Kidney (tissue), 14 donors: ENCODE measurements around the gene PAFAH1B1. TPM values are rescaled to one million over a fixed set of nuclear protein-coding genes. Genes with fewer than 3 reads are reported as not detected.
A peak's percentile ranks its signal among the peaks of the same experiment; 100 is the strongest.

Source experiments
- DNase-seq, 5 donors: peaks; one replicate each; pipeline ENCODE4 v3.0.0-alpha.2; 2013 to 2020
- FAIRE-seq: peaks from 2 replicates; lab custom pipeline; 2012; peaks lifted over from hg19 to GRCh38; lab: Jason Lieb, UNC
- H3K27ac ChIP-seq, 2 donors: one replicate each; pipeline ENCODE4 v1.7.0; 2013; ENCODE audit warnings: low read depth in 2 of 2, low read length in 2 of 2, inconsistent platforms in 1 of 2
- H3K27me3 ChIP-seq: one replicate; pipeline ENCODE4 v1.7.1; 2013; ENCODE audit warnings: low read length, inconsistent platforms; ENCODE audit not compliant: control insufficient read depth, insufficient read depth
- H3K36me3 ChIP-seq, 3 donors: one replicate each; pipeline versions ENCODE4 v1.7.0 to v1.7.1; 2013; ENCODE audit warnings: low read length in 3 of 3, control low read depth in 1 of 3, inconsistent platforms in 1 of 3; ENCODE audit not compliant: insufficient read depth in 3 of 3, control insufficient read depth in 2 of 3
- H3K4me1 ChIP-seq, 3 donors: one replicate each; pipeline versions ENCODE4 v1.7.0 to v1.7.1; 2013; ENCODE audit warnings: low read length in 3 of 3, inconsistent platforms in 1 of 3, low read depth in 1 of 3; ENCODE audit not compliant: control insufficient read depth in 2 of 3, insufficient read depth in 2 of 3
- H3K4me3 ChIP-seq, 3 donors: one replicate each; pipeline versions ENCODE4 v1.7.0 to v1.8.1; 2013; ENCODE audit warnings: low read length in 3 of 3, control low read depth in 1 of 3, inconsistent platforms in 1 of 3
- H3K9ac ChIP-seq, 3 donors: one replicate each; pipeline versions ENCODE4 v1.7.0 to v1.7.1; 2013; ENCODE audit warnings: low read length in 3 of 3, control low read depth in 1 of 3, inconsistent platforms in 1 of 3
- H3K9me3 ChIP-seq, 3 donors: one replicate each; pipeline versions ENCODE4 v1.7.0 to v1.7.1; 2013; ENCODE audit warnings: low read length in 3 of 3, control low read depth in 1 of 3, inconsistent platforms in 1 of 3; ENCODE audit not compliant: control insufficient read depth in 2 of 3, insufficient read depth in 1 of 3
- intact Hi-C: fragments of 100-400 bp; cut with DNase I; formaldehyde crosslinking; loops from one replicate; pipeline ENCODE4 v1.11.1; 2022
- polyA plus RNA-seq: library from polyadenylated mRNA; stranded (reverse); fragments of 350-450 nt; fragmentation: Illumina TruSeq; extraction: RNeasy Lipid Tissue Mini Kit (QIAGEN cat#74804); gene quantifications from one replicate; pipeline ENCODE4 v1.2.3, GENCODE V29; 2014; ENCODE audit warnings: low read depth, low replicate concordance; ENCODE audit not compliant: insufficient read depth
- total RNA-seq: library from RNA; stranded (reverse); fragmentation: NEBNext Ultra II Directional; extraction: Animal tissue kit (Norgen Biotek cat#: 25700); gene quantifications from one replicate; pipeline ENCODE4 v1.2.1, GENCODE V29; 2021
- TF ChIP-seq, protein P1 (sequence below): IDR thresholded peaks from 3 replicates; pipeline ENCODE4 v1.5.1; 2012; ENCODE audit warnings: mild to moderate bottlenecking, moderate library complexity, borderline replicate concordance; ENCODE audit not compliant: insufficient read depth; ENCODE audit errors: extremely low read depth
- donor health status: control.
- donor health status: control.
- donor health status: control.
- donor health status: control.
- donor health status: control.
- donor health status: DM: yes; HTN: yes; CAD: no.
- donor health status: Normal renal cell carcinoma (clear cell type).

The PAFAH1B1 gene
- total and polyA plus RNA-seq, 2 donors from 2014 or later: 46.7 to 125 TPM

DNA sequence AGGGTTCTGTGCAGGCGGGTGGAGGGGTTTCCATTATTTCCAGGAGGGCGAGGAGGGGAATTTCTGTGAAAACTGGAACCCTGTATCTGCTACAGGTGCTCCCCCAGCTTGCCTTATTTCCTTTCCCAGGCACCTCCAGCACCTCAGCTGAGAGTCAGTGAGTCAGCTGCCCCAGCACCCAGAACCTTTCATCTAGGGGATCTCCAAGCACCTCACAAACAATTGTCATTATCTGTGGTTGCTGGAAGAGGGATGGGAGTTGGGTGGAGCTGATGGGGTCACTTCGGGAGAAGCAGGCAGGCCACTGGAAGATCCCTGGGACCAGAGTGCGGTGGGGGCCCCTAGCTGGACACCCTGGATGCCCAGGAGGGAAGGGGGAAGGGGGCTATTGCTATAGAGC, 128.1 kb downstream of the PAFAH1B1 start:
- no peak for DNase-seq
- H3K36me3 ChIP-seq: no peaks in the 10 kb centered on the region
- TF ChIP-seq, protein P1, sequence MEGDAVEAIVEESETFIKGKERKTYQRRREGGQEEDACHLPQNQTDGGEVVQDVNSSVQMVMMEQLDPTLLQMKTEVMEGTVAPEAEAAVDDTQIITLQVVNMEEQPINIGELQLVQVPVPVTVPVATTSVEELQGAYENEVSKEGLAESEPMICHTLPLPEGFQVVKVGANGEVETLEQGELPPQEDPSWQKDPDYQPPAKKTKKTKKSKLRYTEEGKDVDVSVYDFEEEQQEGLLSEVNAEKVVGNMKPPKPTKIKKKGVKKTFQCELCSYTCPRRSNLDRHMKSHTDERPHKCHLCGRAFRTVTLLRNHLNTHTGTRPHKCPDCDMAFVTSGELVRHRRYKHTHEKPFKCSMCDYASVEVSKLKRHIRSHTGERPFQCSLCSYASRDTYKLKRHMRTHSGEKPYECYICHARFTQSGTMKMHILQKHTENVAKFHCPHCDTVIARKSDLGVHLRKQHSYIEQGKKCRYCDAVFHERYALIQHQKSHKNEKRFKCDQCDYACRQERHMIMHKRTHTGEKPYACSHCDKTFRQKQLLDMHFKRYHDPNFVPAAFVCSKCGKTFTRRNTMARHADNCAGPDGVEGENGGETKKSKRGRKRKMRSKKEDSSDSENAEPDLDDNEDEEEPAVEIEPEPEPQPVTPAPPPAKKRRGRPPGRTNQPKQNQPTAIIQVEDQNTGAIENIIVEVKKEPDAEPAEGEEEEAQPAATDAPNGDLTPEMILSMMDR: no peak
- peaks cover 7% of the 10 kb centered on the region for H3K27me3 ChIP-seq
- H3K9ac ChIP-seq: no peak overlapping the region
- H3K9me3 ChIP-seq: no peaks in the 10 kb centered on the region
- intact Hi-C loops: no loop called here
- H3K4me1 ChIP-seq: no peaks in the 10 kb centered on the region
- no peak overlapping the region for H3K4me3 ChIP-seq
- no peak for FAIRE-seq
- H3K27ac ChIP-seq: no peak overlapping the region

DNA sequence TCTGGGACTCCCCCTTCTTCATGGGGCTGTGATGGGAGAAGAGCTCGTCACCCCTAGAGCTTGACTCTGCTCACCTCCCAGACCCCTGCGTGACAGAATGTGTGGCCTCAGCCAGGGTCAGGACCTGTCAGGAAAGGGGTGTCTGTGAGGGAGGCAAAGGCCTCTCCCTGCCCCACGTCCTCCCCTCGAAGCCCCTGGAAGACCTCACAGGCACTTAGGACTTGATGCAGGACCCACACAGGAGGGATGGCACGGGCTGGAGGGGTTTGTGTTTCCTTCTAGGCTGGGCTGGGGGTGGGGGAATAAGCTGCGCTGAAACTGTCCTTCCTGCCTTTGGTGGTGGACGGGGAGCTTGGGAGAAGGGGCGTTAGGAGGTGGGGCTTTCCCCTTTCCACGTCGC, 129.2 kb downstream of the PAFAH1B1 start:
- no peak overlapping the region for H3K9ac ChIP-seq
- intact Hi-C loops: no loop called here
- DNase-seq: no peak
- H3K9me3 ChIP-seq: no peaks in the 10 kb centered on the region
- peaks cover 7% of the 10 kb centered on the region for H3K27me3 ChIP-seq
- no peak overlapping the region for H3K27ac ChIP-seq
- H3K36me3 ChIP-seq: no peaks in the 10 kb centered on the region
- no peak overlapping the region for H3K4me3 ChIP-seq
- H3K4me1 ChIP-seq: no peaks in the 10 kb centered on the region
- FAIRE-seq: no peak
- TF ChIP-seq, protein P1: no peak

DNA sequence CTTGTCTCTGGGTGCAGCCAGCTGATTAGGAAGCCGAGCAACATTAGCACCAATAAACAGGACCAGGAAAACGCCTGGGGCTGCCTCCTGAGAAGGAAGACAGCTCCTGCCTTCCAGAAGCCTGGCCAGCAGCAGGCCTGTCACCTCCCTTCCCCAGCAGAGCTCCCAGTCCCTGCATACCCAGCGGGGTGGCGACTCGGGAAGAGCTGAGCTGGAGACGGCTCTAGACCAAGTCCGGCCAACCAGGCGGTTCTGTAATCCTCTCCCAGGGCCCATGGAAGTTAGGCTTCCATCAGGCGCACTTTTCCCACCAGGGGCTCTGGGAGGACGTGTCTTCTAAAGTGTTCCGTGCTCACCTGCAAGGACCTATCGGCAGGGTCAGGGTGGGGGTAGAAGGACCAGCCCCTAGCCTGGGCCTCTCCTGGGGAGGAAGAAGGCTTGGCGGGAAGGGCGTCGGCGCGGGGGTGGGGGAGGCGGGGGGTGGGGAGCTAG, 130.1 kb downstream of the PAFAH1B1 start:
- intact Hi-C loops: no loop called here
- no peaks in the 10 kb centered on the region for H3K4me1 ChIP-seq
- H3K36me3 ChIP-seq: no peaks in the 10 kb centered on the region
- H3K9me3 ChIP-seq: no peaks in the 10 kb centered on the region
- H3K9ac ChIP-seq: no peak overlapping the region
- H3K27me3 ChIP-seq: peaks cover 7% of the 10 kb centered on the region
- peak in 2 of 5 donors; percentile 20 to 29 for DNase-seq
- TF ChIP-seq, protein P1: no peak
- no peak overlapping the region for H3K27ac ChIP-seq
- no peak overlapping the region for H3K4me3 ChIP-seq
- no peak for FAIRE-seq
